GM21717 (cell line): Measurements from ENCODE around the gene PRTFDC1.
"Not testable (repeated sequence)": the region's sequence is repeated elsewhere in the genome, so short reads cannot be mapped to it uniquely, and the experiment has no call there.

Experiments used
- ATAC-seq: cut with Tn5 transposase; IDR thresholded peaks from one replicate; pipeline ENCODE4 v1.9.1; 2021; ENCODE audit warnings: mild to moderate bottlenecking, moderate library complexity; ENCODE audit not compliant: unreplicated experiment

The PRTFDC1 gene, protein sequence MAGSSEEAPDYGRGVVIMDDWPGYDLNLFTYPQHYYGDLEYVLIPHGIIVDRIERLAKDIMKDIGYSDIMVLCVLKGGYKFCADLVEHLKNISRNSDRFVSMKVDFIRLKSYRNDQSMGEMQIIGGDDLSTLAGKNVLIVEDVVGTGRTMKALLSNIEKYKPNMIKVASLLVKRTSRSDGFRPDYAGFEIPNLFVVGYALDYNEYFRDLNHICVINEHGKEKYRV

DNA sequence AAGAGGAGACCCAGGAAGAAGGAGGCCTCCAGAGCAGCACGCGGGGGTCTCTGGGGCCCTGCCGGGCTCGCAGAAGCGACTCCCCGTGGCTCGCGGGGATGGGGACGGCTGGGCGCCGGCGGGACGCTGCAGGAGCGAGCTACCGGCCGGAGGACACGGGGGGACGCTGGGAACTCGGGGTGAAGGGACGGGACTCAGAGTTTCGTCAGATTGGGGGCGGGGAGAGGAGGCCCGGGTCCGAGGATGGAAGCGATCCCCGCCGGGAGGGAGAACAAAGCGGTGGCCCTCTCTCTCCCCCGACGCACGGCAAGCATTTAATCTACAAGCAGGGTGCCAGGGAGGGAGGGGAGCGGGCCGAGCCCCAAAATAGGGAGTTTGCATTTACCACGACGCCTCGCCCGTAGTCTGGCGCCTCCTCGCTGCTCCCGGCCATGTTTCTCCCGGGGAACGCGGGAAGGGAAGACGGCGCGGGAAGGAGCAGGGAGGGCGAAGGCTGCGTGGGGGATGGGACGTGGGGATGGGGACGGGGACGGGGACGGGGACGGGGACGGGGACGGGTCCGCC lies at the start of gene PRTFDC1:
Gene PRTFDC1 (minus strand): TSS at position 464 of the 564 bp plus-strand sequence. CDS start 31 bp downstream, at position 433.
- ATAC-seq, result no peak

DNA sequence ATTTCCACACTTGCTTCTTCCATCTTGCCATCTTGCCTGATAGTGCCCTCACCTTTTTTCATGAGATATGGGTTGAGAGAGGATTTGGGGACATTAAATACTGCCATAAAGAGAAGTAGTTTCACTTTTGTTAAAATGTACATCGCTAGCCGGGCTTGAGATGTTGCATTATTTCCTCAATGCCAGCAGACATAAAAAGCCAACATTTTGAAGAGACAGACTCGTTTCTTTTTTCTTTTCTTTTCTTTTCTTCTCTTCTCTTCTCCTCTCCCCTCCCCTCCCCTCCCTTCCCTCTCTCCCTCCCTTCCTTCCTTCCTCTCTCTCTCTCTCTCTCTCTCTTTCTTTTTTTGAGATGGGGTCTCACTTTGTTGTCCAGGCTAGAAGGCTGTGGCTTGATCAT lies 45.6 kb upstream of the PRTFDC1 start:
- no peak for ATAC-seq

DNA sequence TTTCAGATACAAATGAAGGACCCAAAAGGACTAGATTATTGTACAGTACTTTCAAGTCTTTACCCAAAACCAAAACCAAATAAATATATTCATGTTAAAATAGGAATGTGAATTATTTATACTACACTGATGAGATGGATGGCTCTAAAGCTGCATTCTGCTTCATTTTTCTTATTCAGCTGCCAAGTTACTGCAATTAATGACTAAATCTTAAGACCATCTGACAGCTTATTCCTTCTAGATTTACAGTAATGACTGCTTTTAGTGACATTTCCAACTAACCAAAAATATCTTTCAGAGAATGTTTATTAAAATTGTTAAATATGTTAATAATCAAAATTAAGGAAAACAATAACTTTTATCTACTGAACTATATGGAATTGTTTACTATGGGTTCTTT lies 42.7 kb upstream of the PRTFDC1 start:
- ATAC-seq, result no peak

DNA sequence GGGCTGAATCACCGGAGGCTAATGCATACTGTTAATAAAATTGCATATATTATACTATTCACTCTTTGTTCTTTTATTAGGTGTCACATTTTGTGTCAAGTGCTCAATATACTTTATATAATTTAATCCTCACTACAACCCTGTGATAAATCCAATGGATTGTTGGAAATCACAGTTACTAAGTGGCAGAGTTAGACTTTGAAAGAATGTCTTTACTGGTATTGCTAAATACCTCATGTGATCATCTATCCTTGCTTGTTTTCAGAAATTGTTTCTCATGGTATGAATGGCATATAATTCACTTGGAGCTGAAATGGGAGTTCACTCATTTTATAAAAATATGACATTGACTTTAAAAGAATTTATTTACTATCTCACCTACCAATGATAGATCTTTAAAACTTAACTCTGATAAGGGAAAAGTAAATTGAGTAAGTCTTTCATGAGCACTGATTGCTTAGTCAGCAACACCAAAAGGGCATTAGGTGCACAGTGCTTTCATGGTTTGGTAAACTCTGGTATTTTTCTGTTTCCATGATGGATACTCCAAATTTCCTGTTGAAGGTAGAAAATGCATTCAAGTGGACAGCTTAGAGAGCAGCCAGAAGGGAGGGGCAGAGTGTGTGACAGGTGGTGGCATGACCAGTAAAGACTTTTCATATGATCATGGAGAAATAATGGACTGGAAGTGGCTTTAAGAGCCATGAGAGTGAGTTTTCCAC lies 41.0 kb upstream of the PRTFDC1 start:
- no peak for ATAC-seq

DNA sequence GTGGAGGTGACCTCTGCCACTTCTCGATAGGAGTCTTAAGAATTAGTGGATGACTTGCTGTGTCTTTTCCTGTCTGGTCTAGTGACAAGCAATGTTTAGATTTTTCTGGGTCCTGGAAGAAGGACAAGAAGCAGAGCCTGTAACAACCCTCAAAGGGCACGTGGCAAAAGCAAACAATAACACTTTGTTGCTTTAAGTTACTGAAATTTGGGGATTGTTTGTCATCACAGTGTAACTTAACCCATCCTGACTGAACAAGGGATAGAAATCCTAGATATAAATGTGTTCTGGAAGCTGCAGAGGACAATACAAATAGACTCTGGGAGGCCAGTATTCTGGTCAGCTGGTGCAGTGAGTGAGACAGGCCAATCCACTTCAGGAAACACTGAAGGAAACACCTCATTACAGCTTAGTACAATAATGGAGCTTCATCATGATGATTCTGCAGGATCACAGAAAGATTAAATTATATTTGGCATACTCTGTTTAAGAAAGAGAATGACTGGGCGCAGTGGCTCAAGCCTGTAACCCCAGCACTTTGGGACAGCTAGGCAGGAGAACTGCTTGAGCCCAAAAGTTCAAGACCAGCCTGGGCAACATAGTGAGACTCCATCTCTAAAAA lies 40.2 kb upstream of the PRTFDC1 start:
- no peak for ATAC-seq

DNA sequence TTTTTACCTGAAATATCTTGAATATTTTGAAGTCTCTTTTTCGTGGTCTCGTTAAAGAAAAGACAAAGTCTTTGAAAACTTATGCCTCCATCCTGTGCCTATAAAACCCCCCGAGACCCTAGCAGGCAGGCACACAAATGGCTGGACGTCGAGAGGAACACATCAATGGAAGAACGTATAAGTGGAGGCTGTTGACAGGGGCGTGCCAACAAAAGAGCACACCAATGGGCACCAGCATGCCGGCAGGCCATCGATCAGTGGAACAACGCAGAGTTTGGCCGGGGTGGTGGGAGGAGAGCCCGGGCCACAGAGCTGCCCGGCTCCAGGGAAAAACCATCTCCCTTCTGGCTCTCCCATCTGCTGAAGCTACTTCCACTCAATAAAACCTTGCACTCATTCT lies 38.9 kb upstream of the PRTFDC1 start:
- ATAC-seq, result no peak

DNA sequence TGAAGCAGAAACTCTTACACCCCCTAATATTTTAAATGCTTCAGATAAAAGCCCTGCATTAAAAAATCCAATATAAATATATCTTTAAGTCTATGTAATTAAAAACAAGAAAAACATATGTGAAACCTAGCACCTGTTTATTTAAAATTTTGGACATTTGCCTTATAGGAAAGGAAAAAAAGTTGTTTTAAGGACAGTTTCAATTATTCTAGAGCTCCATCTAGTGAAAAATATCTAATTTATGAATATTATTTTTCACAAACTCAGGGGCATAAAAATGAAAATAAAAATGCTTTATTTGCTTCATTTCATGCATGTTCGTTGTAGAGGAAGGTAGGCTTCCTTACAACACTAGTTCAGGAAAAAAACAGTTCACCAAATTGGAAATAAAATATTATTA lies 37.5 kb upstream of the PRTFDC1 start:
- ATAC-seq, result no peak

DNA sequence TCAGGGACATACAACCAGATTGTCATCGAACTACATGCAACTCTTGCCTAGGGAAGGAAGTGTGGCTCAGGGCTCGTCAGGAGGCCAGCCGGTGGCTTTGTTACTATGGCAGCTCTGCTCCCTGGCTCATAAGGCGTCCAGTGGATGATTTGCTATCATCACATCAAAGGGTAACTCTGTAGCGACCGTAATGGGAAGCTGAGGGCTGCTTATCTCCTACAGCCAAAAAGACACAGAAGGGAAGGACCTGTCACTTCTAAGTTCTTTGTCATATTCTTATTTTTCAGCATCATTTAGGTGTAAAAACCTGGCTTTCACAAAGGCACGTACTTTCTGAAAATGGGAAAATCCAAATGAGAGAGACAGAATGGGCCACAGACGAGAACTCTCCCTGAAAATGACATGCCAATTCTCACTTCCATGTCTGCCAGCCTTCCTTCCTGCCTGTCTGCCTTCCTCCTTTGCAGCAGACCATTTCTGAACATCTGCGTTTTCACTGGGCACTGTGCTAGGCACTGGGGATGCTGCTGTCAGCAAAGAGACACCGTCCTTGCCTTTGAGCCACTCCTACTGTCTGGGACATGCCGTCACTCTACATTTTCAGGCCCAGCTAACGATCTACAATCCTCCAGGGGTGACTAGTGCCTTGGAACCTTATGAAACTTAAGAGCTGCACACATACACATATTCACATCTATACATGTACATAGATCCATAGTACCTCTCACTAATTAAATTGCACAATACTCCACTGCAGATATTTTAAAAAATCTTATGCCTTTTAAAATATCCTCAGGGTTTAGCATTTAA lies 36.6 kb upstream of the PRTFDC1 start:
- ATAC-seq, result no peak

DNA sequence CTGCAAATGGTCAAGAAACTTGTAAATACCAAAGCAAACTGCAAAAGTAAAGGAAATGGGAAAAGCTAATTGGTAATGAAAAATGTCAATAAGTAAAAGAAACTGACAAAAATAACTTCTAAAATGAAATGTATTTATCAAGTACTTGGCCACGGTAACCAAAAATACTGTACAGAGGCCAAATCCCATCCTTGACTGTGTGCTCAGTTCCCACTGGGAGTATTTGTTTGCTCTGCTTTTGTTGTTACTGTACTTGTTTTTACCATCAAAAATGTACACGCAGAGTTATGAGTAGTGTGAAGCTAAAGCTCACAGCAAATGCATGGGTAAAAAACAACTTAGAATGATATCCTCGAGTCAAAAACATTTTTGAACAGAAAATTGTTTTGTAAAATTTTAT lies 32.5 kb upstream of the PRTFDC1 start:
- ATAC-seq, result no peak

DNA sequence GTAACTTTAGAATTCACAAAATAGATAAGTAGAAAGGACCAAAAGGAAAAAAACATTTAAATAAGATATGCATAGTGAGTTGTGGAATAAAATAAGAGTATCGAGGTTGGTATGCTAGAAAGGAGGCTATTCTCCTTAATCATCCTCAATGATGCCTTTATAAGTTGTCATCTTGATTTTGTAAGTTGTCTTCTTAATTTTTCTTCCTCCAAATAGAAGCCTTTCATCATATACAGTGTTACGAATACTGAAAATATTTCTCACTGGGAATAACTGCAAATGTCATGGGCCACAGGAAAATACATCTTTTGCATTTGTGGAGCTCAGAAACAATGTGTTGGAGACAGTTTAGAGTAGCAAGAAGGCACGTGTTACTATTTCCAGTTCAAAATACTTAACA lies 31.5 kb upstream of the PRTFDC1 start:
- no peak for ATAC-seq

DNA sequence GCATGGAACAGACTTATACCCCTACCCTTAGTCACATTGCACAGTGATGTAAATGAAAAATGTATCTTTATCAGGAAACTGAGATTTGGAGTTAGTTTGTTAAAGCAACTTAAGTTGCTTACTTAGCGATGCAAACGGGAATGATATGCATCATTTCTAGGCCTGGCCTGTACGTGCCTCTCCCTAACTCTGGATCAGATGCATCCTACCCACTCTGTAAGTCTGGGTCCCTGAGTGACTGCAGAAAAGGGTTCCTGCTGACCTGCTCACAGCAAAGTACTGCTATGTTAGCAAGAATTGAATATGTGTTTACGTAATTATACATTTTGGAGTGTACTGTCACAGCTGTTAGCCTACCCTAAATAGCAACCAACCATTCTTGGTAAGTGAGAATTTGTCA lies 30.7 kb upstream of the PRTFDC1 start:
- ATAC-seq, result no peak

DNA sequence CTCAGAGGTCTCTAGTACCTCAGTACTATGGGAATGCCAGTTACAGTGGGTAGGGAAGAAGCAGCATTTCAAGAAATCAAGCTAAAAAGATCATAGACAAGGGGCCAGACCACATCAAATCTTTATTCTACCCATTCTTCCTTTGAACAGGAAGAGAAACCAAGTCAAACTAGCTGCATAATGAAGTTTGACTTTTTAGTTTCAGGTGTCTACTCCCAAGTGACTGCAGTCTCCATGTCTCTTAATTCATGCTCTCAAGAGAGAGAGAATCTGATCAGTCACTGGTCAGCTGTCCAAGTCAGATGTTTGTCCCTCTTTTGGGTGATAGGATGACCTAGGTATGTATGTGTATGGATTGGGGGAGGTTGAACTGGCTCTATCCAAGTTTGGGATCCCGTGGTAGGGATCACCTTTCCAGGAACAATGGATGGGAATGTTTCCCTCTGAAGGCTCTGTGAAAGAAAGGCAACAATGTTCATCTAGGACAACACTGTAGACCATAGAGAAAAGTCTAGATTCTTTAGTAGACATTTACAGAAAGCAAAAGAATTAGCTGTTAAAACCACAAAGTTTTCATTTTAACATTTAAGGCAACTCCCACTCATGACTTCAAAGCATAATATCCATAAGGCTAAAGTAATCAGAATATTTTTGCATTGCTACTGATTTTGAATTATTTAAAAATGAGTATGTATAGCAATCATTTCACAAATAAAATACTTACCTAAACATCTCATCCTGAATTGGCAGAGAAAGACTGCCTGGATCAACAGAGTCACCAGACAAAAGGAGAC lies 30.1 kb upstream of the PRTFDC1 start:
- ATAC-seq, result no peak

DNA sequence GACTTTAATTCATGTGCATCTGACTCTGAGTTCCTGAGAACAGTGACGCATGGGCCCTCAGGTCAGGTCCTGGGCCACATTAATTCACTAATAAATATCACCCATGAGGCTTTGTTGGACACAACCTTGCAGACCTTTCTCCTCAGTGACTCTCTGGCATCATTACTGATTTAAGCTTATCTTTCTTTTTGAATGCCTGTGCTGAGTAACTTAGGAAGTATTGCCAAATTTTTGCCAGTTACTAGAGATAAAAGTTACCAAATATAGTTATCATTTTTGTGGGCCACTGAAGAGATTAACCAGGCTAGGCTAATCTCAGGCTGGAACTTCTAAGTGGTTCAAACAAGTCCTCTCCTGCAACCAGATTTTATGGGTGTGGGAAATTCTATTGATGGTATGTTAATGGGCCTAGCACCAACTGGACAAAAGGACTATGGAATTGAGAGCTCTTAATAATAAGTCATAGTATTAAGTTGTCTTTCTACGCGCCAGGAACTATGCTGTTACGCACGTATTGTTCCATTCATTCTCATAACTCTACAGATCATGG lies 28.8 kb upstream of the PRTFDC1 start:
- ATAC-seq, result no peak

DNA sequence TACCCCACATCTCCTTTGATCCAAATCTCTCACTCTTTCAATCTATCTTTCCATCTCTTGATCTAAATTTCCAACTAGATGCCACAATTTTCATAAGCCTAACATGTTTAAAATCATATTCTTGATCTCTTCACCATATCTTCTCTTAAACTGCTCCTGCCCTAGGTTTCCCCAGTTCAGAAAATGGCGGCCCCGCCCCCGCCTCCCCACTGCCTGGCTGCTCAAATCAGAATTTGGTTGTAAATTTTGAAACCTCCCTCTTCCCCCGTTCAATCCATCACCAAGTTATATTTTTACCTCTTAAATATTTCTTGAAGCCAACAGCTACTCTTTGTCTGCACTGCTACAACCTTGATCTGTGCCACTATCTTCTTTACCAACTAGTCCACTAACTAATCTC lies 27.3 kb upstream of the PRTFDC1 start:
- ATAC-seq, result no peak

DNA sequence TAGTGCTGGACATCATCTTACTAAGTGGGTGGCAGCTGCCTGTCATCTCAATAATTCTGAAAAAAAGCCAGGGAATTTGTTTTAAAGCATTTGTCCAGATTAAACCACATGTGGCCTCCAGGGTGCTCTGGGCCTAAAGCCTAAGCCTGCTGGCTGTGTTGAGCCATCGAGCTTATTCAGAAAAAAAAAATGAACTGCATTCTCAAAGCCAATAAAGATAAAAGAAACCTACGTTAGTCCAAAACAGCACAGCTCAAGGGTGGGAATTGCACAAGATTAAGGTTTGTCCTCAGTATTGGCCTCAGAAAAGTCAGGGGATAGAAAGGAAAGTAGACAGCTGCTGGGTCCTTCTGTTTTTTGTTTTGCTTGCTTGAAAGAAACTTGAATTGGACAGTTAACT lies 22.6 kb upstream of the PRTFDC1 start:
- no peak for ATAC-seq

DNA sequence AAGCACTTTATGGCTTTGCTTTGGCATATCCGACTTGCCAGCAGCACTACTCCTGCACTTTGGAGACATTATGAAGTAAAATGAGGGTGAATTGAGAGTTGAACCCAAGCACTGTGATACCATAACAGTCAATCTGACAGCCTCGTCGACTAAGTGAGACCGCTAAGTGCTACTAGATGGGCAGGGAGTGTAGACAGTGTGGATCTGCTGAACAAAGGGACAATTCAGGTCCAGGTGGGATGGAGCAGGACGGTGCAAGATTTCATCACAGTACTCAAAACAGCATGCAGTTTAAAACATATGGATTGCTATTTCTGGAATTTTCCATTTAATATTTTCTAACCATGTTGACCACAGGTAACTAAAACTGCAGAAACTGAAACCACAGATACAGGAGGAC lies 20.8 kb upstream of the PRTFDC1 start:
- ATAC-seq, result no peak

DNA sequence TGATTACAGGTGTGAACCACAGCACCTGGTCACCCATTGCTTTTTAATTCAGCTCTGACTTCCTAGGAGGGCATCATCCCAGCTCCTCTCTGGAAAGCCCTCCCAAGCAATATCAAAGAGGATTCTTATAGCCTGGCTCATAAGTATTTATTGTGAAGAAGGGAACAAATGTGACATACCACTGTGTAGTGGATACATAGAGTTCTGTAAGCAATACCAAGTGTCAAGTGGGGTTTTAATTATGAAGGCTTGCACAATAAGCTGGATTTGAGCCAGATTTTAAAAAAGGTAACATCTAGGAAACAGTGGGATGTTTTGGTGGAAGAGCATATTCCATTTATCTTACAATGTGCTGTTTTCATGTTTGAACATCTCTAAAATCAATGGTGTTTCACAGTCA lies 19.0 kb upstream of the PRTFDC1 start:
- ATAC-seq, result no peak

DNA sequence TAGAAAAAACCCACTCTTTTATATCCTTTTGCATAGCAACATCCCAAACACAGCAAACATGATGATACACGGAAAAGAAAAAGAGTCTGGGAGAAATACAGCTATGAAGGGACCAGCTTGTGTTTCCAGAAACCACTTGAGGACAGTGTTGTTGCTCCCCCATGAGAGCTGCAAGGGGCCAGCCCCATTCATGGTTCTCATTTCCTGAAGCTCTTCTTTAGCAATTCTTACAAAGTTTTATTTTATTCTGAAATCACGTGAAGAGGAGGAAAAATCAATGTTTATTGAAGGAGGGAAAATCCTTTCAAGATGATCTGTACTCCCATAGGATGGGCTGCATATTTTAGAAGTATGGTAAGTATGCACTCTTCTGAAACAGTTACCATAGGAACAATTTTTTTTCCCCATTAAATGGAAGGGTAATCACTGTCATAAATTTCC lies 17.5 kb upstream of the PRTFDC1 start:
- ATAC-seq, result no peak

DNA sequence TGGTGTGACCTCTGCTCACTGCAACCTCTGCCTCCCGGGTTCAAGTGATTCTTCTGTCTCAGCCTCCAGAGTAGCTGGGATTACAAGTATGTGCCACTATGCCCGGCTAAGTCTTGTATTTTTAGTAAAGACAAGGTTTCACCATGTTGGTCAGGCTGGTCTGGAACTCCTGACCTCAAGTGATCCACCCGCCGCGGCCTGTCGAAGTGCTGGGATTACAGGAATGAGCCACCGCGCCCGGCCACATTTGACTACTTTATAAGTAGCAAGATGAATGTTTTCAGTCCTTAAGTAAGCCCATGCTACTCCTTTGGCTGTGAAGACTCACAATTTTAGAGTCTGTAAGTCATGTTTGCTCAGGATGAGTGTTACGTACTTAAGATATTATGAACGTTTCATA lies 16.5 kb upstream of the PRTFDC1 start:
- not testable (repeated sequence) for ATAC-seq

DNA sequence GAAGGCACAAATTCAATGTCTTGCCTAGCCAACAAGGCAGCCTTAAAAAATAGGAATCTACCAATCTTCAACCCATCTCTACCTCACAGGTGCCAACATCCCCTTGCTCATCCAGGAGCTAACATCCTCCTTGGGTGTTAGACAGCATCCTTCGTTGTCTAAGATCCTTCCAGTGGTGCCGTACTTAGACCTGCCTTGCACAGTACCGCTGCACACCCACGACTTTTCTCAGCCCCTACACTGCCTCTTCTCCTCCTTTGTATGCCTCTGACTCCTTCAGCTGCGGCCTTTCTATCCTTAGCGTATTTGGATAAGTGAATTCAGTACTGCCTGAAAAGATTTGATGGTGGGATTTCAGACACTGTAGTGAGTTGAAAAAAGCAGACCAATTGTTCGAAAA lies 15.9 kb upstream of the PRTFDC1 start:
- ATAC-seq, result no peak
